ENCODE data around the gene SRF. TPM values are rescaled to one million over a fixed set of nuclear protein-coding genes. Genes with fewer than 3 reads are reported as not detected.

The SRF gene
- 10.8 and 20.1 TPM in 2 replicates for total RNA-seq

DNA sequence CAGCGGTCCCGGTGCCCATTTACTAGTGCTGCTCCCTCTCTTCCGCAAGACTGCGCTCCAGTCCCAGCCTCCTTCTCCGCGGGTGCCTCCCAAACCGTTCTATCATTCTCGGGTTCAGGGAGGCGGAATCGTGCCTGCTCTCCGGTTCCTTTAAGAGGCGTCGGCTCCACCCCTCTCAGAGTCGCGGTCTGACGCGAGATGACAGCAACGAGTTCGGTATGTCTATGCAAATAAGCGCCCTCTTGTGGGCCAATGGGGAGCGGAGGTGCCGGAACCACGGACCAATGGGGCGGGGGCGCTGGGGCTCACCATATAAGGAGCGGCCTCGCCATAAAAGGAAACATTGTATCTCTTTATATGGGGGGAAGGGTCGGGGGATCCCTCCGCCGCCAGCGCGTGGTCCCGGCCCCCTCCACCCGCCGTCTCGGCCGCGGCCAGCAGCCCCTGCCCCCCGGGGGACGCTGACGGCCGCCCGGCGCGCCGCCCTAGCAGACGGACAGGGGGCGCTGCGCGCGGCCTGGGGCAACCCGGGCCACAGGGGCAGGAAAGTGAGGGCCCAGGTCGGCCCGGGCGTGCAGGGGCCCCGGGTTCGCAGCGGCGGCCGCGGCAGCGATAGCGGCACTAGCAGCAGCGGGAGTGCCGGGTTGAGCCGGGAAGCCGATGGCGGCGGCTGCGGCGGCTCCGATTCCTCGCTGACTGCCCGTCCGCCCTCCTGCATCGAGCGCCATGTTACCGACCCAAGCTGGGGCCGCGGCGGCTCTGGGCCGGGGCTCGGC, at the start of gene SRF:
SRF (plus strand) TSS at position 339 of the 776 bp plus-strand sequence; CDS start at position 727, 388 bp downstream.
- TF ChIP-seq, protein P1, sequence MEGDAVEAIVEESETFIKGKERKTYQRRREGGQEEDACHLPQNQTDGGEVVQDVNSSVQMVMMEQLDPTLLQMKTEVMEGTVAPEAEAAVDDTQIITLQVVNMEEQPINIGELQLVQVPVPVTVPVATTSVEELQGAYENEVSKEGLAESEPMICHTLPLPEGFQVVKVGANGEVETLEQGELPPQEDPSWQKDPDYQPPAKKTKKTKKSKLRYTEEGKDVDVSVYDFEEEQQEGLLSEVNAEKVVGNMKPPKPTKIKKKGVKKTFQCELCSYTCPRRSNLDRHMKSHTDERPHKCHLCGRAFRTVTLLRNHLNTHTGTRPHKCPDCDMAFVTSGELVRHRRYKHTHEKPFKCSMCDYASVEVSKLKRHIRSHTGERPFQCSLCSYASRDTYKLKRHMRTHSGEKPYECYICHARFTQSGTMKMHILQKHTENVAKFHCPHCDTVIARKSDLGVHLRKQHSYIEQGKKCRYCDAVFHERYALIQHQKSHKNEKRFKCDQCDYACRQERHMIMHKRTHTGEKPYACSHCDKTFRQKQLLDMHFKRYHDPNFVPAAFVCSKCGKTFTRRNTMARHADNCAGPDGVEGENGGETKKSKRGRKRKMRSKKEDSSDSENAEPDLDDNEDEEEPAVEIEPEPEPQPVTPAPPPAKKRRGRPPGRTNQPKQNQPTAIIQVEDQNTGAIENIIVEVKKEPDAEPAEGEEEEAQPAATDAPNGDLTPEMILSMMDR (IDR thresholded peaks at IDR 0.05; ENCODE audit: insufficient read depth, low read length, severe bottlenecking) = peak; percentile 60
- H3K27me3 ChIP-seq (ENCODE audit: control insufficient read depth, insufficient read depth, low read length) = no peaks in the 10 kb centered on the region
- DNase-seq (ENCODE audit: low read depth) (peak; percentile 97), FAIRE-seq (no peak)
- H3K4me3 ChIP-seq (ENCODE audit: low read depth, low read length) = peak within 1 kb of the TSS; percentile 86
- H3K36me3 ChIP-seq (ENCODE audit: control insufficient read depth, insufficient read depth, low read length) = peaks cover 8% of the 10 kb centered on the region

DNA sequence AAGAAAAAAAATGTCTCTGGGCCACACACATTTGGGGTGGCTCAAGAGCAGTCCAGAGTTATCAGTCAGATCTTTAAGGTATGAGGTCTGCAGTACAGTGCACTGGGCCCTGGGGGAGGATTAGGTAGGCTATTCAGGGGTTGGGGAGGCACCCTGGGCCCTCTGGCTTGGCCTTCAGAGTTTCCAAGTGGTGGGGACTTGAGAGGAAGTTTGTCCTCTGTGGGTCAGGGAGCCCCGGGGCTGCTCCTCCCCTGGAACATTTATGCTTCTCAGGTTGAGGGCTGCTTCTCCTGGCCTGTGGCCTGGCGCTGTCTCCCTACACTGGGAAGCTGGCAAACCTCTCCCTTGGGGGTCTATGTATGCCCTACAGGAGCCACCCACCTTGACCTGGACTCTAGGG, 48.9 kb upstream of the SRF start:
- TF ChIP-seq, protein P1 (IDR thresholded peaks at IDR 0.05; ENCODE audit: insufficient read depth, low read length, severe bottlenecking) = no peak
- no peak for FAIRE-seq
- Histone ChIP-seq H3K27me3 (ENCODE audit: control insufficient read depth, insufficient read depth, low read length) (no peaks in the 10 kb centered on the region), H3K36me3 (ENCODE audit: control insufficient read depth, insufficient read depth, low read length) (no peaks in the 10 kb centered on the region), H3K4me3 (ENCODE audit: low read depth, low read length) (no peak overlapping the region)
- DNase-seq (ENCODE audit: low read depth) = no peak

DNA sequence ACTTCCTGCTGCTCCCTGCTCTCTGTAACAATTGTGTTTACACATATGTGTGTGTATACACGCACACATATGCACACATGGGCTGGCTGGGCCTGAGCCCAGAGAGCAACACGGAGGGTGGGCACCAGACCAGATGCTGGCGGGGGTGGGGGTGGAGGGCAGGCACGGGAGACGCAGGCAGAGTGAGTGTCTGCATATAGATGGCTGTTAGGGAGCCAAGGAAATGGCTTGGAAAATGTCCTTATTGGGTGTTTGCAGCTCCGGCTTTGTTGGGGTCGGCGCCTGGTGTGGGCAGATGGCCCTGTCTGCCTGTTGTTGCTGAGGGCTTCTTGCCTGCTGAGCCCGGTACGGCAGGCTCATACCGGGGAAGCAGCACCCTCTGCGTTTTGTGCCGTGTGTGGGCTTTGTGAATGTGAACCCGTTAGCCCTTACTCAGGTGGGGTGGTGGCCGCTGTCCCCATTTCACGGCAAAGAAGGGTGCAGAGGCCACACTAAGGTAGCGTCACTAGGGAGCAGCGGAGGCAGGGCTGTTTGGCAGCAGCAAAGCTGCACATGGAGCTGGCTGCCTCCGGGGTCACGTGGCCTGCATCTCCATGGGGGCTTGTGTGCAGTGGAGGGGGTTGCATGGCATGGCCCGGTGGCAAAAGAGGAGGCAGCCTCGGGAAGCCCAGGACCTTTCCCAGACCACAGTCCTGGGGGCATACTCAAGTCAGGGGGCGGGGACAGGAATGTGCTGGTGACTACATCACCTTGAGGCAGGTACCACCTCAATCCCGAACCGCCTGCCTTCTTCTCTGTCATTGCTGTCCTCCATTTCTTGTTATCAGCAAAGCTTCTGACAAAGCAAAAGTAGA, 47.4 kb upstream of the SRF start:
- Histone ChIP-seq H3K4me3 (ENCODE audit: low read depth, low read length) (no peak overlapping the region), H3K27me3 (ENCODE audit: control insufficient read depth, insufficient read depth, low read length) (no peaks in the 10 kb centered on the region), H3K36me3 (ENCODE audit: control insufficient read depth, insufficient read depth, low read length) (no peaks in the 10 kb centered on the region)
- FAIRE-seq (no peak), DNase-seq (ENCODE audit: low read depth) (no peak)
- TF ChIP-seq, protein P1 (IDR thresholded peaks at IDR 0.05; ENCODE audit: insufficient read depth, low read length, severe bottlenecking) = no peak

DNA sequence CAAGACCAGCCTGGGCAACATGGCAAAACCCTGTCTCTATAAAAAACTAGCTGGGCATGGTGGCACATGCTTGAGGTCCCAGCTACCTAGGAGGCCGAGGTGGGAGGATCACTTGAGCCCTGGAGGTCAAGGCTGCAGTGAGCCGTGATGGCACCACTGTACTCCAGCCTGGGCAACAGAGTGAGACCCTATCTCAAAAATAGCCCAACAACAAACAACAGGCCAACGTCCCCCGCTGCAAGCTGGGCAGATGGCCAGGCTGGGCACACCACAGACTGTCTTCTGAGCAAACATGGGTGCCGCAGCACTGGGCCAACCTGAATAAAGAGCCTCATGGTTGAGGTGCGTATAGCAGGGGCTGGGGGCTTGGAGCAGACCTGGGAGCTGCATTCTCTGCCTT, 46.6 kb upstream of the SRF start:
- no peak for FAIRE-seq
- Histone ChIP-seq H3K27me3 (ENCODE audit: control insufficient read depth, insufficient read depth, low read length) (no peaks in the 10 kb centered on the region), H3K4me3 (ENCODE audit: low read depth, low read length) (no peak overlapping the region), H3K36me3 (ENCODE audit: control insufficient read depth, insufficient read depth, low read length) (no peaks in the 10 kb centered on the region)
- DNase-seq (ENCODE audit: low read depth) = no peak
- TF ChIP-seq, protein P1 (IDR thresholded peaks at IDR 0.05; ENCODE audit: insufficient read depth, low read length, severe bottlenecking) = no peak

DNA sequence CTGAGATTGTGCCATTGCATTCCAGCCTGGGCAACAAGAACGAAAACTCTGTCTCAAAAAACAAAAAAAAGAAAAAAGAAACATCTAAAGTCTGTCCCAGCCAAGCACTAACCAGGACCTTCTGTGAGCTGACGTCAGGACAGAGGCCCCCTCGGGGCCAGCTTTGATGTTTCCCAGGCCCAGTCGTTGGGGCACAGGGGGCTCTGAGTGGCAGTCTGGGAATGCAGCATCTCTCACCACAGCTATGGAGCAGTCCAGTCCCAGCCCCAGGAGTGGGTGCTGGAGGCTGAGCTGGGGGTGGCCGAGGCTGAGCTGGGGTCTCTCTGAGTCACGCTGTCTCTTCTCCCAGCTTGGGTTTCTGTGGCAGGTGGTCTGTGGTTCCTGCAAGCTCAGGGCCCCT, 46.0 kb upstream of the SRF start:
- H3K27me3 ChIP-seq (ENCODE audit: control insufficient read depth, insufficient read depth, low read length) = no peaks in the 10 kb centered on the region
- peaks cover 2% of the 10 kb centered on the region for H3K36me3 ChIP-seq (ENCODE audit: control insufficient read depth, insufficient read depth, low read length)
- FAIRE-seq (no peak), DNase-seq (ENCODE audit: low read depth) (no peak)
- no peak overlapping the region for H3K4me3 ChIP-seq (ENCODE audit: low read depth, low read length)
- TF ChIP-seq, protein P1 (IDR thresholded peaks at IDR 0.05; ENCODE audit: insufficient read depth, low read length, severe bottlenecking) = no peak

Data from bronchial epithelial cell (primary cell).